GM21529 (cell line): ENCODE data around the gene MYO10.

Source experiments
- ATAC-seq: cut with Tn5 transposase; IDR thresholded peaks from one replicate; pipeline ENCODE4 v1.9.1; 2021; ENCODE audit not compliant: unreplicated experiment

MYO10 gene

DNA sequence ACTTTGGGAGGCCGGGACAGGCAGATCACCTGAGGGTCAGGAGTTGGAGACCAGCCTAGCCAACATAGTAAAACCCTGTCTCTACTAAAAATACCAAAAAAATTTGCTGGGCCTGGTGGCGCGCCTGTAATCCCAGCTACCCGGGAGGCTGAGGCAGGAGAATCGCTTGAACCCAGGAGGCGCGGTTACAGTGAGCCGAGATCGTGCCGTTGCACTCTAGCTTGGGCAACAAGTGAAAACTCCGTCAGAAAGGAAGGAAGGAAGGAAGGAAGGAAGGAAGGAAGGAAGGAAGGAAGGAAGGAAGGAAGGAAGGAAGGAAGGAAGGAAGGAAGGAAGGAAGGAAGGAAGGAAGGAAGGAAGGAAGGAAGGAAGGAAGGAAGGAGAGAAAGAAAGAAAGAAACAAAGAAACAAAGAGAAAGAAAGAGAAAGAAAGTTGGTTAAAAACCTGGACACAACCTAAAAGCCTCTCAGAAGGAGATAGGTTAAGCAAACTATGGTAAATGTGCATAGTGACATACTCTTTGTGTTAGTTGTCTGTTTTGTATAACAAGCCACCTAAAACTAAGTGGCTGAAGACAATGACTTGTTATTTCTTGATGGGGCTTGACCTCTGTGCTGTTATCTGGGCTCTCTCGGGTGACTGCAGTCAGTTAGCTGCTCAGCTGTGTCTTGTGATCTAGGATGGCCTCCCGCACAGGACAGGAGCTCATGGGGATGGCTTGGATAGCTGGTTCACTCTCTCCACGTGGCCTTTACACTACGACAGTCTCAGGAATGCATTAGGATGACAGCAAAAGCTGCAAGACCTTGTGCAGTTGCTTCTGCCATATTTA lies 8.0 kb upstream of the MYO10 start:
- no peak for ATAC-seq

DNA sequence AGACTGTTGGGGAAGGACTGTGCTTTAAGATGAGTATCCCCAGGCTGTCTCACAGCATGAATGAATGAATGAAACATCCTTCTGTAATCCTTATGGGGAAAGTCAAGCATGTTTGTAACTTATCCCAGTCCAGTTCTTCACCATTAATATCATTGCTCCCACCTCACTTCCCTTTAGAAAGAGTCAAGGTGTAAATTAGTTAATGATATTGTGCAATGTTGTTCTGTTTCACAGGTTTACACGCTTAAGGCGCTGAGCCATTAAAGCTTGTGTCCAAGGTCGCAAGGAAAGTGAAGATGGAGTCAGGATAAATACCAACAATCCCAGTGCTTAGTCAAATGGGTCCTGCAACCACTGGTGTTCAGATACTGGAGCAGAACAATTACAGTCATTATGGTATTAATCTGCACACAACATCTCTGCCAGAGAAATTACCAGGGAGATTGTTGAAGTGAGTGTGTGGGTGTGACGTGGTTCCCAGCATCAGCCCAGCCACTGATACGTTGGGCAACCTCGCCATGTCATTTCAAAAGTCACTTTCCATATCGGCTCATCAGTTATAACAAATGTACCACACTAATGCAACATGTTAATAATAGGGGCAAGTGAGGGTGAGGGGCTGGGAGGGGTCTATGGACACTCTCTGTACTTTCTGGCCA lies 1.5 kb upstream of the MYO10 start:
- ATAC-seq, result no peak

DNA sequence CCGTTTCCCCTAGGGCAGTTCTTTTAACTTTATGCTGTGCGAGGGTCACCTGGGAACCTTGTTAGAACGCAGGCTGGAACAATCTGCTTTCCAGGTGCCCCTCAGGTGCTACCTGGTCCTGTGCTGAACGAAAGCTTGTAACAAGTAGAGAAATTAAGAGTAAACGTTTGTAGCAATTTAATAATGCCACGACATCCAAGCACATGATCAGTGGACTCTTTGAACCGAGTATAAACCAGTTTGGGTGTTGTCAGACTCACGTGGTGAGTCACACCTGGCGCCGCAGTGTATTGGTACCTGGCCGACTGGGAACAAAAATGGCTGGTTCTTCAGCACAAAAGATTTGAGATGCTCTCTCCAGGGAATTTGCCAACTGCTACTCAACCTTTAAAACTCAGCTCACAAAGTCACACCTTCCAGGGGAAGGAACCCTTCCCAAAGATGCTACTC lies 926 bp upstream of the MYO10 start:
- no peak for ATAC-seq

- peak; percentile 48 for ATAC-seq
Measured at GRCh38 chr5:16935231-16936149, 598 bp downstream of the MYO10 start.

GRCh38 chr5:16934677-16935153 lies 1.4 kb downstream of the MYO10 start:
- no peak for ATAC-seq

DNA sequence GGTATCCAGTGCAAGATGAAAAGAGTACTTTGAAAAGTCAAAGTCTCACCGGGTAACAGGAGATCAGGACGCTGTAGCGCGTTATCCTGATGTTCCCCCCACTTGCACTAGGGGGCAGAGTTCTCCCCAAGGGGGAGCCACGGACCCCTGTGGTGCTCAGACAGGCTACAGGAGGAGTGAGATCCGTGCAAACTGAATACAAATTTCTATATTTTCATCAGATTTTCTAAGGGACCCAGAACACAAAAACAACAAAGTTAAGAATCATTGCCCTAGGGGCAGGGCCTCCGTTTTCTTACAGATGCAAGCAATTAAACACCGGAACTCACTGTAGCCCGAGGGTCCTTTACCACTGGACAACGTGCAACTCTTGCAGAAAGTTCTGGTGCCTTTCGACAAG lies 2.0 kb downstream of the MYO10 start:
- ATAC-seq, result peak; percentile 57

DNA sequence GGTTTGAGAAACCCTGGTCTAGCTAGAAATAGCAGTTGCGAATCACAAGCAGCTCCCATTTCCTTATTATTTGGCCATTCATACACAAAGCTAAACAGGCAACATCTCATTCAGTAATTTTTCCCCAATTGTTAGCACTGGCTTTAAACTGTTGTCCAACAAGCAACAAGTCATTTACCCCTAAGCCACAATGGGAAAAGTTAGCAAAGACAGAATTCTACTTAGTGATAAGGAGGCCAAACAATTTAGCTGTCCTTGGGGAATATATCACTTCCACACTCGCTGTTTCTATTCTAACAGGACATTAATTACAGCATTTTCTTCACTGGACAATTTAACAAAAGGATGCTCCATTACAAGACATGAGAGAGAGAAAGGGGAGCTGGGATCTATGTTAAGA lies 2.8 kb downstream of the MYO10 start:
- no peak for ATAC-seq

DNA sequence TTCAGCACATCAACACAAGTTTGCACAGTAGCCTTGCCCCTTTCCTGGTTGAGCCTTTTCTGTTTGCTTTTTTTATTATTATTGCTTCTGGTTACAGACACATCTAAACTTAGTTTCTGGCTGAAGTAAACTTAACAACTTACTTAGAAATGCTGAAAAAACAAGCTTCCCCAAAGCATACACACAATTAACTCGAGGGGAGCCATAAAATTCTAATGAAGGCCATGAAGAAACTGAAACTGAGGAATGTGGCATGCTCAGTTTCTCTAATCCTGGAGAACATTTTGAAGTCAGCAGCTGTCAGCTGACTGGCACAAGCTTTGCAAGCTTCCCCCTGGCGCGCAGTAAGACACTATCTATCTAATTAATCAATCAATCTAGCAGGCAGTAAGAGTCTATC lies 3.7 kb downstream of the MYO10 start:
- no peak for ATAC-seq

- ATAC-seq, result no peak
Measured at GRCh38 chr5:16931334-16932110, 4.6 kb downstream of the MYO10 start.

- ATAC-seq, result no peak
Measured at GRCh38 chr5:16930496-16930895, 5.6 kb downstream of the MYO10 start.

GRCh38 chr5:16929831-16930230 lies 6.3 kb downstream of the MYO10 start:
- ATAC-seq, result no peak

GRCh38 chr5:16929347-16929746 lies 6.7 kb downstream of the MYO10 start:
- ATAC-seq, result no peak

DNA sequence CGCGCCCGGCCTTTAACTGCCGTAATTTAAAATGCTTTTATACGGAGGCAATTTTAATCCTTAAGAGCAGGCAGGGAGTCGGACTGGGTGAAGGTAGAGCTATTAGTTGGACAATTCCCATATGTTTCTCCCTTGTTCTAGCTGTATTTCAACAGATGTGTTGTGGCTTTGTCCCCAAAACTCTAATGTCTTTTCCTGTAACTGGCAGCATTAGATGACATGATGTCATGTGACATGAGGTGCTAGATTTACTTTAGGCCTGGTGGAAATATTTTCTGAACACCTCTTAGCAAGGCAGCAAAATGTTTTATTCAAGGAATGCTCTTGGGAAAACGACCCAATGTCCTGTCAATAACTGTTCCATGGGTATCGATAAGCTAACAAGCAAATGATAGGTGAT lies 8.5 kb downstream of the MYO10 start:
- ATAC-seq, result no peak

GRCh38 chr5:16926417-16926816 lies 9.7 kb downstream of the MYO10 start:
- ATAC-seq, result no peak

DNA sequence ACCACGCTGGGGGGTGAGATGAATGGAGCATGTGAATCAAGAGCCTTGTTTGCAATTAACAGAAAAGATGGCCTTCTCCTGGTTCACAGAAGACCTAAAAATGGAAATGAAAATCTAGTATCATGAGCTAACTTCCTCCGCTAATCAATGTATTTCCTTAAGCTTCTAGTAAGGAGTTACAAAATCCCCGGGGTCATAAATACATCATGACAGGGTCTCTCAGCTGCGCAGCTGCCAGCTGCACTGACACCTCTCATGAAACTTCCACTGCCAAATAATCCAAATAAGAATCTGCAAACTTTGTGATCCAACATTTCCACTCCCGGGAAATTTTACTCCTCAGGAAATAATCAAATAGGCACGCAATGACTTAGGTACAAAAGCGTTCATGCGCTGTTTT lies 11.9 kb downstream of the MYO10 start:
- ATAC-seq, result no peak

DNA sequence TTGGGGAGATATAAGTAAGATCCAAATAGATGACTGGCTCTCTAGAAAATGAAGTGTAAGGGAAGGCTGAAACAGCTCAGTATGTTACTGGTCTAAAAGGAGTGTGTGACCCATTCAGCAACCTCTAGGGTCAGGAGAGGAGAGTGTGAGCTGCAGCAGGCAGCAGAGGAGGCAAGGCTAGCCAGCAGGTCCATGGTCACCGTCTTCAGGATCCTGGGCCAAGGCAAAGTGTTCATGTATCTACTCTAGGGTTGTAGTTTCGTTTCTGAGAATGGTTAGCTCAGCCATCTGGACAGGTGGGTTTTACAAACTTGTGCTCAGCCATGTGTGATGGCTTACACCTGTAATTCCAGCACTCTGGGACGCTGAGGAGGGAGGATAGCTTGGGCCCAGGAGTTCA lies 13.7 kb downstream of the MYO10 start:
- ATAC-seq, result no peak

DNA sequence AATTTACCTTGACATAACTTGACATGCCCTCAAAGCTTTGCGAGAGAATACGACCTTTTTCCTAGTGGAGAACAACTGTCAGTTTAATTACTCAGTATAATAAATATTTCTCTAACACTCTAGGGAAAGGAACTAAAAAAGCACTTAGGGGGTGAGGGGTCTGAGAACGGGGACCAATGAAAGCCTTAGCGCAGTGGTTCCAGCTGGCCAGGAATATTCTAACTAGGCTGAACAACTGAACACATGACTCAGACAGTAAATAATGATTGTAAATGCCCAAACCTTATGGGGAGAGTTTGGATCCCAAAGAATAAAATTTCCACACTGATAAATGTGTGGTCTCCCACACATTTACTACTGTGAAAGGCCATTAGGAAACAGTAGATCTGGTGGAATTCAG lies 14.9 kb downstream of the MYO10 start:
- ATAC-seq, result no peak

DNA sequence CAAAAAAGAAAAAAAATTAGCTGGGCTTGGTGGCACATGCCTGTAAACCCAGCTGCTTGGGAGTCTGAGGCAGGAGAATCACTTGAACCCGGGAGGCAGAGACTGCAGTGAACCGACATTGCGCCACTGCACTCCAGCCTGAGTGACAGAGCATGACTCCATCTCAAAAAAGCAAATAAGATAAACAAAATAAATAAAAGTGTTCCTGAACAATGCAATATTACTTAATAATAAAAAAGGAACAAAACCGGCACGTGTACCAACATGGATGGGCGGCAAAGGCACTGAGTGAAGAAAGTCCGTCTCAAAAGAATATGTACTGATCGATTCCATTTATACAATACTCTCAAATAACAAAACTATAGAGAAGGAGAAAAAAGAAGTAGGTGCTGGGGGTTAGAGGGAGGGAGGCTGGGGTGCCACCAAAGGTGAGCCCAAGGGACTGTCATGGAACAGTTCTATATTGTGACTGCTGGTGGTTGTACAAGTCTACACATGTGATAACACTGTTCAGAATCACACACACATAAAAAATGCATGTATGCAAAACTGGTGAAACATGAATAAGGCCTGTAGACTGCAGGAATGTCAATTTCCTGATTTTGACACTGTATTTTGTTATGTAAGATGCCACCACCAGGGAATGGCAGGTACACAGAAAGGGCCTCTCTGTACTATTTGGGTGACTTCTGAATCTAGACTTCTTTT lies 15.8 kb downstream of the MYO10 start:
- ATAC-seq, result no peak

GRCh38 chr5:16918891-16919671 lies 17.0 kb downstream of the MYO10 start:
- ATAC-seq, result no peak
